ENCODE measurements around the gene RPAP2. TPM values are rescaled to one million over a fixed set of nuclear protein-coding genes. Genes with fewer than 3 reads are reported as not detected.

The RPAP2 gene
- total RNA-seq, 1 donor, result 8.7 TPM

GRCh38 chr1:92441697-92442342, 143.0 kb downstream of the RPAP2 start:
- Histone ChIP-seq H3K27ac (ENCODE audit: low read depth, low read length) (no peak overlapping the region), H3K27me3 (ENCODE audit: insufficient read depth, low read length) (no peaks in the 10 kb centered on the region), H3K9me3 (ENCODE audit: low read depth, low read length) (no peaks in the 10 kb centered on the region), H3K4me3 (ENCODE audit: insufficient read depth, low read length) (no peak overlapping the region), H4K20me1 (ENCODE audit: insufficient read depth, low read length) (no peaks in the 10 kb centered on the region), H3K4me1 (ENCODE audit: insufficient read depth, low read length) (peaks cover 2% of the 10 kb centered on the region), H3K4me2 (ENCODE audit: insufficient read depth, low read length) (no peak overlapping the region), H3K79me2 (ENCODE audit: insufficient read depth, low read length) (no peaks in the 10 kb centered on the region), H3K36me3 (ENCODE audit: insufficient read depth, low read length) (no peaks in the 10 kb centered on the region), H2AFZ (ENCODE audit: low read length) (no peak overlapping the region)
- no peak for TF ChIP-seq CTCF (IDR thresholded peaks at IDR 0.05; ENCODE audit: extremely low read depth, low read depth, low read length)
- no peak for DNase-seq (ENCODE audit: insufficient read length, low spot score, missing footprints)

GRCh38 chr1:92442351-92442750, 143.5 kb downstream of the RPAP2 start:
- Histone ChIP-seq H3K27ac (ENCODE audit: low read depth, low read length) (no peak overlapping the region), H3K9me3 (ENCODE audit: low read depth, low read length) (no peaks in the 10 kb centered on the region), H3K36me3 (ENCODE audit: insufficient read depth, low read length) (no peaks in the 10 kb centered on the region), H3K79me2 (ENCODE audit: insufficient read depth, low read length) (no peaks in the 10 kb centered on the region), H3K27me3 (ENCODE audit: insufficient read depth, low read length) (no peaks in the 10 kb centered on the region), H3K4me3 (ENCODE audit: insufficient read depth, low read length) (no peak overlapping the region), H3K4me1 (ENCODE audit: insufficient read depth, low read length) (peaks cover 2% of the 10 kb centered on the region), H2AFZ (ENCODE audit: low read length) (no peak overlapping the region), H3K4me2 (ENCODE audit: insufficient read depth, low read length) (no peak overlapping the region), H4K20me1 (ENCODE audit: insufficient read depth, low read length) (no peaks in the 10 kb centered on the region)
- DNase-seq (ENCODE audit: insufficient read length, low spot score, missing footprints), result no peak
- no peak for TF ChIP-seq CTCF (IDR thresholded peaks at IDR 0.05; ENCODE audit: extremely low read depth, low read depth, low read length)

GRCh38 chr1:92443893-92444292, 145.0 kb downstream of the RPAP2 start:
- no peaks in the 10 kb centered on the region for H3K27me3 ChIP-seq (ENCODE audit: insufficient read depth, low read length)
- peak; percentile 82 for DNase-seq (ENCODE audit: insufficient read length, low spot score, missing footprints)
- peaks cover 2% of the 10 kb centered on the region for H3K4me1 ChIP-seq (ENCODE audit: insufficient read depth, low read length)
- H3K27ac ChIP-seq (ENCODE audit: low read depth, low read length), result no peak overlapping the region
- H4K20me1 ChIP-seq (ENCODE audit: insufficient read depth, low read length), result no peaks in the 10 kb centered on the region
- no peaks in the 10 kb centered on the region for H3K79me2 ChIP-seq (ENCODE audit: insufficient read depth, low read length)
- no peak overlapping the region for H2AFZ ChIP-seq (ENCODE audit: low read length)
- no peaks in the 10 kb centered on the region for H3K9me3 ChIP-seq (ENCODE audit: low read depth, low read length)
- H3K4me3 ChIP-seq (ENCODE audit: insufficient read depth, low read length), result no peak overlapping the region
- H3K36me3 ChIP-seq (ENCODE audit: insufficient read depth, low read length), result no peaks in the 10 kb centered on the region
- no peak overlapping the region for H3K4me2 ChIP-seq (ENCODE audit: insufficient read depth, low read length)
- no peak for TF ChIP-seq CTCF (IDR thresholded peaks at IDR 0.05; ENCODE audit: extremely low read depth, low read depth, low read length)

- no peak for TF ChIP-seq CTCF (IDR thresholded peaks at IDR 0.05; ENCODE audit: extremely low read depth, low read depth, low read length)
- no peaks in the 10 kb centered on the region for H3K79me2 ChIP-seq (ENCODE audit: insufficient read depth, low read length)
- H3K9me3 ChIP-seq (ENCODE audit: low read depth, low read length), result no peaks in the 10 kb centered on the region
- H3K4me2 ChIP-seq (ENCODE audit: insufficient read depth, low read length), result no peak overlapping the region
- H2AFZ ChIP-seq (ENCODE audit: low read length), result no peak overlapping the region
- DNase-seq (ENCODE audit: insufficient read length, low spot score, missing footprints), result peak; percentile 86
- no peaks in the 10 kb centered on the region for H4K20me1 ChIP-seq (ENCODE audit: insufficient read depth, low read length)
- H3K27ac ChIP-seq (ENCODE audit: low read depth, low read length), result no peak overlapping the region
- H3K27me3 ChIP-seq (ENCODE audit: insufficient read depth, low read length), result no peaks in the 10 kb centered on the region
- H3K4me3 ChIP-seq (ENCODE audit: insufficient read depth, low read length), result no peak overlapping the region
- peaks cover 2% of the 10 kb centered on the region for H3K4me1 ChIP-seq (ENCODE audit: insufficient read depth, low read length)
- H3K36me3 ChIP-seq (ENCODE audit: insufficient read depth, low read length), result no peaks in the 10 kb centered on the region
Measured at GRCh38 chr1:92444351-92444750, 145.5 kb downstream of the RPAP2 start.
